Karpas-422 (cell line): Measurements from ENCODE around the gene RTN1. TPM values are rescaled to one million over a fixed set of nuclear protein-coding genes. Genes with fewer than 3 reads are reported as not detected.

Source experiments
- DNase-seq: peaks from one replicate; pipeline ENCODE4 v3.0.0-alpha.2; 2015
- H2AFZ ChIP-seq: fragments of 200-600 bp; sonication (generic); 2 replicates; pipeline ENCODE4 v1.6.1; 2014; ENCODE audit warnings: antibody characterized with exemption, low read length, mixed read lengths
- H3K27ac ChIP-seq: fragments of 200-600 bp; sonication (generic); 2 replicates; pipeline ENCODE4 v1.5.1; 2014; ENCODE audit warnings: mild to moderate bottlenecking, low read length, moderate library complexity
- H3K27me3 ChIP-seq: fragments of 200-600 bp; sonication (generic); 2 replicates; pipeline ENCODE4 v1.6.1; 2014; ENCODE audit warnings: low read length, mixed read lengths
- H3K36me3 ChIP-seq: fragments of 200-600 bp; sonication (generic); 2 replicates; pipeline ENCODE4 v1.6.1; 2014; ENCODE audit warnings: low read length, mixed read lengths; ENCODE audit not compliant: insufficient read depth
- H3K4me1 ChIP-seq: fragments of 200-600 bp; sonication (generic); 2 replicates; pipeline ENCODE4 v1.6.1; 2014; ENCODE audit warnings: mild to moderate bottlenecking, low read length, mixed read lengths
- H3K4me2 ChIP-seq: fragments of 200-600 bp; sonication (generic); 2 replicates; pipeline ENCODE4 v1.6.1; 2014; ENCODE audit warnings: low read length, low read depth, mild to moderate bottlenecking; ENCODE audit not compliant: poor library complexity, severe bottlenecking
- H3K4me3 ChIP-seq: fragments of 200-600 bp; sonication (generic); 2 replicates; pipeline ENCODE4 v1.5.1; 2014; ENCODE audit warnings: mild to moderate bottlenecking, antibody characterized with exemption, low read length, mixed read lengths
- H3K79me2 ChIP-seq: fragments of 200-600 bp; sonication (generic); 2 replicates; pipeline ENCODE4 v1.6.1; 2014; ENCODE audit warnings: mild to moderate bottlenecking, low read length, mixed read lengths
- H3K9ac ChIP-seq: fragments of 200-600 bp; sonication (generic); 2 replicates; pipeline ENCODE4 v1.6.0; 2014; ENCODE audit warnings: low read length
- H3K9me2 ChIP-seq: fragments of 200-600 bp; sonication (generic), shearing (Covaris generic); replicated peaks from 2 replicates; pipeline ENCODE4 v1.6.0; 2014; ENCODE audit warnings: mild to moderate bottlenecking, low read length, moderate library complexity; ENCODE audit not compliant: insufficient read depth
- H3K9me3 ChIP-seq: fragments of 300-700, 200-600 bp; sonication (generic); 2 replicates; pipeline ENCODE4 v1.6.1; 2014; ENCODE audit warnings: low read length, mixed read lengths
- H4K20me1 ChIP-seq: fragments of 200-600 bp; sonication (generic); 2 replicates; pipeline ENCODE4 v1.6.1; 2014; ENCODE audit warnings: mild to moderate bottlenecking, antibody characterized with exemption, low read length, low read depth; ENCODE audit not compliant: insufficient read depth
- total RNA-seq: library from RNA; depleted of rRNA; stranded (reverse); fragments of >200 nt; shearing (Covaris generic); gene quantifications from 2 replicates; pipeline ENCODE4 v1.2.3, GENCODE V29; 2014; ENCODE audit warnings: low replicate concordance

The RTN1 gene
- total RNA-seq, 1 experiment from 2014 or later: not detected

GRCh38 chr14:59772233-59772632, 98.3 kb downstream of the RTN1 start:
- Histone ChIP-seq H3K4me1 (no peaks in the 10 kb centered on the region), H3K27ac (no peak overlapping the region), H3K9me3 (no peaks in the 10 kb centered on the region), H3K9me2 (no peaks in the 10 kb centered on the region), H3K9ac (no peak overlapping the region), H3K27me3 (no peaks in the 10 kb centered on the region), H4K20me1 (no peaks in the 10 kb centered on the region), H2AFZ (no peak overlapping the region), H3K4me3 (no peak overlapping the region), H3K79me2 (no peaks in the 10 kb centered on the region), H3K4me2 (no peak overlapping the region), H3K36me3 (no peaks in the 10 kb centered on the region)
- DNase-seq: no peak

GRCh38 chr14:59771577-59771976, 99.0 kb downstream of the RTN1 start:
- Histone ChIP-seq H3K4me2 (no peak overlapping the region), H3K27me3 (no peaks in the 10 kb centered on the region), H3K9ac (no peak overlapping the region)

GRCh38 chr14:59769586-59769985, 101.0 kb downstream of the RTN1 start:
- Histone ChIP-seq H3K27ac (no peak overlapping the region), H2AFZ (no peak overlapping the region), H3K79me2 (no peaks in the 10 kb centered on the region), H3K9ac (no peak overlapping the region), H3K4me2 (no peak overlapping the region), H3K9me3 (no peaks in the 10 kb centered on the region), H3K9me2 (no peaks in the 10 kb centered on the region), H4K20me1 (no peaks in the 10 kb centered on the region), H3K36me3 (no peaks in the 10 kb centered on the region), H3K27me3 (no peaks in the 10 kb centered on the region), H3K4me3 (no peak overlapping the region), H3K4me1 (no peaks in the 10 kb centered on the region)
- no peak for DNase-seq

More at GRCh38 chr14:59771577-59771976, 99.0 kb downstream of the RTN1 start:
- Histone ChIP-seq H3K79me2 (no peaks in the 10 kb centered on the region), H3K9me3 (no peaks in the 10 kb centered on the region), H4K20me1 (no peaks in the 10 kb centered on the region), H2AFZ (no peak overlapping the region), H3K27ac (no peak overlapping the region), H3K9me2 (no peaks in the 10 kb centered on the region), H3K36me3 (no peaks in the 10 kb centered on the region), H3K4me1 (no peaks in the 10 kb centered on the region), H3K4me3 (no peak overlapping the region)
- DNase-seq: no peak

GRCh38 chr14:59768855-59769375, 101.7 kb downstream of the RTN1 start:
- Histone ChIP-seq H3K9me3 (no peaks in the 10 kb centered on the region), H3K27me3 (no peaks in the 10 kb centered on the region), H3K9ac (no peak overlapping the region), H2AFZ (no peak overlapping the region), H3K9me2 (no peaks in the 10 kb centered on the region), H4K20me1 (no peaks in the 10 kb centered on the region), H3K79me2 (no peaks in the 10 kb centered on the region), H3K27ac (no peak overlapping the region), H3K36me3 (no peaks in the 10 kb centered on the region), H3K4me3 (no peak overlapping the region), H3K4me2 (no peak overlapping the region), H3K4me1 (no peaks in the 10 kb centered on the region)
- no peak for DNase-seq

- no peaks in the 10 kb centered on the region for H3K79me2 ChIP-seq
- H2AFZ ChIP-seq: no peak overlapping the region
- no peaks in the 10 kb centered on the region for H4K20me1 ChIP-seq
- H3K9me2 ChIP-seq: no peaks in the 10 kb centered on the region
- H3K27me3 ChIP-seq: no peaks in the 10 kb centered on the region
- no peak overlapping the region for H3K4me3 ChIP-seq
- no peaks in the 10 kb centered on the region for H3K36me3 ChIP-seq
- no peak for DNase-seq
- no peak overlapping the region for H3K27ac ChIP-seq
- H3K9ac ChIP-seq: no peak overlapping the region
- no peak overlapping the region for H3K4me2 ChIP-seq
- no peaks in the 10 kb centered on the region for H3K9me3 ChIP-seq
- no peaks in the 10 kb centered on the region for H3K4me1 ChIP-seq
Observed at GRCh38 chr14:59761851-59762250, 108.7 kb downstream of the RTN1 start.

- no peaks in the 10 kb centered on the region for H3K4me1 ChIP-seq
- no peak overlapping the region for H3K4me2 ChIP-seq
- no peaks in the 10 kb centered on the region for H3K9me2 ChIP-seq
- H3K36me3 ChIP-seq: no peaks in the 10 kb centered on the region
- no peak overlapping the region for H3K27ac ChIP-seq
- H4K20me1 ChIP-seq: no peaks in the 10 kb centered on the region
- DNase-seq: no peak
- H3K27me3 ChIP-seq: no peaks in the 10 kb centered on the region
- no peaks in the 10 kb centered on the region for H3K79me2 ChIP-seq
- H2AFZ ChIP-seq: no peak overlapping the region
- no peaks in the 10 kb centered on the region for H3K9me3 ChIP-seq
- H3K9ac ChIP-seq: no peak overlapping the region
- H3K4me3 ChIP-seq: no peak overlapping the region
Observed at GRCh38 chr14:59755409-59756135, 115.0 kb downstream of the RTN1 start.

GRCh38 chr14:59754256-59754655, 116.3 kb downstream of the RTN1 start:
- Histone ChIP-seq H3K4me2 (no peak overlapping the region), H3K79me2 (no peaks in the 10 kb centered on the region), H3K4me3 (no peak overlapping the region), H2AFZ (no peak overlapping the region), H3K36me3 (no peaks in the 10 kb centered on the region), H3K9me3 (no peaks in the 10 kb centered on the region), H3K27ac (no peak overlapping the region), H3K9ac (no peak overlapping the region), H3K9me2 (no peaks in the 10 kb centered on the region), H4K20me1 (no peaks in the 10 kb centered on the region), H3K4me1 (no peaks in the 10 kb centered on the region), H3K27me3 (no peaks in the 10 kb centered on the region)
- DNase-seq: no peak

GRCh38 chr14:59753512-59753911, 117.1 kb downstream of the RTN1 start:
- Histone ChIP-seq H3K27ac (no peak overlapping the region), H3K9ac (no peak overlapping the region), H2AFZ (no peak overlapping the region), H3K9me3 (no peaks in the 10 kb centered on the region), H3K36me3 (no peaks in the 10 kb centered on the region), H3K4me3 (no peak overlapping the region), H3K4me1 (no peaks in the 10 kb centered on the region), H4K20me1 (no peaks in the 10 kb centered on the region), H3K27me3 (no peaks in the 10 kb centered on the region), H3K4me2 (no peak overlapping the region), H3K9me2 (no peaks in the 10 kb centered on the region), H3K79me2 (no peaks in the 10 kb centered on the region)
- no peak for DNase-seq
